Measurements from ENCODE around the gene GABRR1.
"Not testable (repeated sequence)": the region's sequence is repeated elsewhere in the genome, so short reads cannot be mapped to it uniquely, and the experiment has no call there.

The GABRR1 gene

DNA sequence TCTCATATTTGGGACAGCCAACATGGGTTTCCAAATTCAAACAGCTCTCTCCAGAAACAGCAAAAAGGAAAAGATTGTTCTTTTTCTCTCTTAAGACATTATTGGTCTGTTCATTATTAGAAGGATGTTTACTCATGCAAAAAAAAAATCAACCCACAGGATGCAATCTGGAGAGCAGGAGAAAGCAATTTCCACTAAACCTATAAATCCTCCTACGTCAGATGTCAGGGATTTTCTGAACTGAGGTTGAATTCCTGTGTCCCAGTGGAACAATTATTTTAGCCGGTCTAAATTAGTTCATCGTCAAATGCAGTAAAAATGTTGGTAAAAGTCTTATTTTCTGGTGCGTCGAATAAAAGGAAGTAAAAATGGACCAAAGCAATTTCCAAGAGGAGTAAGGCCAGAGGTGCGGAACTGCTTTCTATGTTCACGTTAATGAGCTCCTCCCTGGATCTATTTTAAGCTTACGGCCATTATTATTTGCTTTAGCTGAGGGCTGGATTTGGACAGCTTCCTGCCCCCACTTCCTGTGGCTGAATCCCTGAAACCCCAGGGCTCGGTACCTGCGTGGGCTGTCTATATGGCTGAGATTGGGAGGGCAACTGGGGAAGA, at the start of gene GABRR1:
TSS of gene GABRR1 (minus strand) at position 60 of the 612 bp plus-strand sequence. CDS start at position 24, 36 bp downstream.
- DNase-seq (ENCODE audit: low read depth in 3 of 3): no peak

- DNase-seq (ENCODE audit: low read depth in 3 of 3): no peak
Measured at GRCh38 chr6:89264296-89264695, 47.1 kb upstream of the GABRR1 start.

DNA sequence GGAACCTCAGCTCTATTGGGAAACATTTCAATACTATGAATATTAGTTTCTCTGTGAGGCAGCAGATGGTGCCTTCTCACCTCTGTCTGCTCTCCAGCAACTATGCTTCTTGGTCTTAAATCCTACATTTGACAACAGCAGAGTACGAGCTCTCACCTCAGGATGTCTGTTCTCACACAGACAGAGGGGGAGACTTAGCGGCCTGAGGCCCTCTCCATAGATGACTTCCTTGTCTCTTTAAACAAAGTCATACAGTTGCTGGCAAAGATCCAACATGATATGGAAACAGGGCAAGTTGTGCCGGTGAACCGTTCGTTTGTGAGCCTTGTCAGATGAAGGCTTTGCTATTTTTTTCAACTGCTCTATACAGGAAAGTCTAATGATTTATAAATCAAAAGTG, 43.7 kb upstream of the GABRR1 start:
- no peak for DNase-seq (ENCODE audit: low read depth in 3 of 3)

DNA sequence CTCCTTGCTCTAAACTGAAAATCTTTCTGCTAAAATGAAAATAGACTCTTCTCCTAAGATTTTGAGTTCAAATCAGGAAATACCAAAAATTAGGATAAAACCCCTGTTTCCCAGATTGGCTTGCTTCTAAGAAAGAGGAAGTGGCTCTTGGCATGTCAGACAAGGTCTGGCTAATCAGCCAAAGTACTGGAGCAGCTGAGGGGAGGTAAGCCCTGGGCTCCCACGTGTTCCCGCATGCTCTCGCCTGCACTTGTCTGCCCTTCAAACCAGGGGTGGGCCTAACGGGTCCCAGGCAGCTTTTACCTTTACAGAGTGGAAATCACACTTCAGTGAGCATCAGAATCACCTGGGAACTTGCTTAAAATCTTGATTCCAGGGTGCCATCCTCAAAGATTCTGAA, 43.2 kb upstream of the GABRR1 start:
- DNase-seq (ENCODE audit: low read depth in 3 of 3): no peak

DNA sequence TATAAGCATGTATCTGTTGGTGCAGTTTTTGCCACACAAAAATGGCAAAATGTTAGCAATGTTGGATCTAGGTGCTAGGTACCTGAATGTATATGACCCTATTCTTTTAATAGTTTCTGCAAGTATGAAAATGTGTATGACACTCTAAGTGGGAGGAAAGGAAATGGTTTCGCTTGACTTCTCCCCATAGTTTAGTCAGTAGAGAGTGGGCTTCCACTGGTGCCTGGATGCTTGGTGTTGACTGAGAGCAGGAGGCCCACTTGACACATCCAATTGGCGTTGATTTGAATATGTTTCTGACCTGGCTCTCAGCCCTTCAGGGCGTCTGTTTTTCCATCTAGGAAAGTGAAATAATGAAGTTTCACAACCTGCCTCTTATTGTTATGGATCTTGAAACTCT, 41.8 kb upstream of the GABRR1 start:
- no peak for DNase-seq (ENCODE audit: low read depth in 3 of 3)

GRCh38 chr6:89257781-89258180, 40.6 kb upstream of the GABRR1 start:
- DNase-seq (ENCODE audit: low read depth in 3 of 3): no peak

DNA sequence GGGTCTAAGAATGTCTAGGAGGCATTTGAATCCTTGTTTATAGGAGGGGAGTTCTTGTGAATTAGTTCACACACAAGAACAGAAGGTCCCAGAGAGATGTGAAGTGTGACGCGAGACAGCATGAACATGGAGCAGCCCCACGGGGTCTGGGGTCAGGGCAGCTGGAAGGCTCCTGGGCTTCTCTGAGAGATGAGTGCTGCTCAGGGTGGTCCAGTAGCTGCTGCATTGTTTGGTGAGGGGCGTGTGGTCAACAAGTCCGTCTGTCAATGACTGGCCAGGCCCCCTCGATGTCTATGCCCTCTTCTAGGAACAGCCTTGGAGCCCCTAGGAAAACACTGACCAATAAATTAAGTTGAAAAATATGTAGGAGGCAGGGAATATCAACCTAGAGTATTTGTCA, 40.2 kb upstream of the GABRR1 start:
- DNase-seq (ENCODE audit: low read depth in 3 of 3): no peak

GRCh38 chr6:89255417-89255816, 38.3 kb upstream of the GABRR1 start:
- no peak for DNase-seq (ENCODE audit: low read depth in 3 of 3)

- DNase-seq (ENCODE audit: low read depth in 3 of 3): no peak
Measured at GRCh38 chr6:89254569-89254968, 37.4 kb upstream of the GABRR1 start.

- DNase-seq (ENCODE audit: low read depth in 3 of 3): no peak
Measured at GRCh38 chr6:89252907-89253306, 35.7 kb upstream of the GABRR1 start.

DNA sequence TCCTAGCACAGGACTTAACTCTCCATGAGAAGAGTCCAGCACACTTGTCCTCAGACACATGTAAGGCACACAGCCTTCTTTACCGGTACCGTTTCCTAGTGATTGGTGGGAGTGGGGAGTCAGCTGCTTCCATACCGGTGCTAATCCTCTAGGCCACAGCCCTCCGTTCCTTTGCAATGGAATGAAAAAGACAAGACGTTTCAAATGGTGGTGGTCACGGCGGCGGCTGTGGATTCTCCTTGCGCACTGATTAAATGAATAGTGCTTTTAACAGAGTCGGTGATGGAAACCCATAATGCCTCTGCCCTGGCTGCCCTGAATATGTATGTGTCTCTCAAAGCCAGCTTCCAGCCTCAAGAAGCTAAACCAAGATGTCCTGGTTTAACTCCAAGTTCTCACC, 34.8 kb upstream of the GABRR1 start:
- DNase-seq (ENCODE audit: low read depth in 3 of 3): no peak

DNA sequence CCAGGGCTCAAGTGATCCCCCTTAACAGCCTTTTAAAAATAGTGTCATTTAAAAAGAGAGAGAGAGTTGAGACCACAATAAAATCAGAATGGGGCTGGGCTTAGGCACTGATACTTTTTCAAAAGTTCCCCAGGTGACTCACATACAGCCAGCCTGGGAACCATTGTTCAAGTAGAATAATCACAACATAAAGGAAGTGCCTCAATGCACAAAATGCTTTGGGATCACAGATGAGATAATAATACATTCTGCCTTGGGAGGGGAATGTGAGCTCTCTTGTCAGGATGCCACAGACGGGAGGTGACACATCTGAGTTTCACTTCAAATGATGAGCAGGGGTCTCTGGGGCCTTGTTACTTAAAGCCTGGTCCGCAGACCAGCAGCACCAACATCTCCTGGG, 34.0 kb upstream of the GABRR1 start:
- DNase-seq (ENCODE audit: low read depth in 3 of 3): no peak

- DNase-seq (ENCODE audit: low read depth in 3 of 3): no peak
Measured at GRCh38 chr6:89250239-89250638, 33.1 kb upstream of the GABRR1 start.

GRCh38 chr6:89244241-89244985, 27.3 kb upstream of the GABRR1 start:
- DNase-seq (ENCODE audit: low read depth in 3 of 3): no peak

GRCh38 chr6:89243331-89243629, 26.1 kb upstream of the GABRR1 start:
- DNase-seq (ENCODE audit: low read depth in 3 of 3): no peak

GRCh38 chr6:89242574-89243330, 25.6 kb upstream of the GABRR1 start:
- DNase-seq (ENCODE audit: low read depth in 3 of 3): no peak

GRCh38 chr6:89239338-89239737, 22.2 kb upstream of the GABRR1 start:
- peak in 1 of 3 experiments; percentile 11 for DNase-seq (ENCODE audit: low read depth in 3 of 3)

- no peak for DNase-seq (ENCODE audit: low read depth in 3 of 3)
Measured at GRCh38 chr6:89237158-89237557, 20.0 kb upstream of the GABRR1 start.

- not testable (repeated sequence) for DNase-seq (ENCODE audit: low read depth in 3 of 3)
Measured at GRCh38 chr6:89233605-89234004, 16.4 kb upstream of the GABRR1 start.

- DNase-seq (ENCODE audit: low read depth in 3 of 3): no peak
Measured at GRCh38 chr6:89222712-89223039, 5.5 kb upstream of the GABRR1 start.

GRCh38 chr6:89221971-89222711, 5.0 kb upstream of the GABRR1 start:
- DNase-seq (ENCODE audit: low read depth in 3 of 3): no peak

DNA sequence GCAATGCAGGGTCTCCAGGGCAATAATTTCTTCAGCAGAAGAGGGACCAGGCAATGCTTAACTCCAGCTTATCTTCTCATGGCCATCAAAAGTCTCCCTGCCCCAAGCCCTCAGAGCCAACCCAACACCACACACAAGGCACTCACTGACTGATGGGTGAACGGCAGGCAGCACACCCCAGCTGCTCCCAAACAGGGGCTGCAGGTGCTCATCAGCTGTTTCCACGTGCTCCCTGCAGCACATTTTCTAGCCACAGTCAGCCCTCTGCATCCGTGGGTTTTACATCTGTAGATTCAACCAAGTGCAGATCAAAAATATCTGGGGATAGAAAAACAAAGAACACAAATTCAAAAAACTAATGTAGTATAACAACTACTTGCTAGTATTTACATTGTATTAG, 4.0 kb upstream of the GABRR1 start:
- no peak for DNase-seq (ENCODE audit: low read depth in 3 of 3)

- DNase-seq (ENCODE audit: low read depth in 3 of 3): no peak
Measured at GRCh38 chr6:89216411-89216810, 747 bp downstream of the GABRR1 start.
